ENCODE results near the gene ZNRF1.

ZNRF1 gene

GRCh38 chr16:75064403-75065148 is 65.8 kb downstream of the ZNRF1 start:
- DNase-seq (ENCODE audit: low read depth): no peak

GRCh38 chr16:75065149-75065505 is 66.3 kb downstream of the ZNRF1 start:
- no peak for DNase-seq (ENCODE audit: low read depth)
- TF ChIP-seq CTCF (IDR thresholded peaks at IDR 0.05; ENCODE audit: low read depth, low read length, missing control alignments): no peak
- no peak overlapping the region for H3K4me3 ChIP-seq (ENCODE audit: low read depth, low read length)

More at GRCh38 chr16:75064403-75065148, 65.8 kb downstream of the ZNRF1 start:
- no peak overlapping the region for H3K4me3 ChIP-seq (ENCODE audit: low read depth, low read length)
- no peak for TF ChIP-seq CTCF (IDR thresholded peaks at IDR 0.05; ENCODE audit: low read depth, low read length, missing control alignments)

- TF ChIP-seq CTCF (IDR thresholded peaks at IDR 0.05; ENCODE audit: low read depth, low read length, missing control alignments): no peak
- DNase-seq (ENCODE audit: low read depth): no peak
- H3K4me3 ChIP-seq (ENCODE audit: low read depth, low read length): no peak overlapping the region
These were observed 66.8 kb downstream of the ZNRF1 start for GRCh38 chr16:75065521-75066149.

DNA sequence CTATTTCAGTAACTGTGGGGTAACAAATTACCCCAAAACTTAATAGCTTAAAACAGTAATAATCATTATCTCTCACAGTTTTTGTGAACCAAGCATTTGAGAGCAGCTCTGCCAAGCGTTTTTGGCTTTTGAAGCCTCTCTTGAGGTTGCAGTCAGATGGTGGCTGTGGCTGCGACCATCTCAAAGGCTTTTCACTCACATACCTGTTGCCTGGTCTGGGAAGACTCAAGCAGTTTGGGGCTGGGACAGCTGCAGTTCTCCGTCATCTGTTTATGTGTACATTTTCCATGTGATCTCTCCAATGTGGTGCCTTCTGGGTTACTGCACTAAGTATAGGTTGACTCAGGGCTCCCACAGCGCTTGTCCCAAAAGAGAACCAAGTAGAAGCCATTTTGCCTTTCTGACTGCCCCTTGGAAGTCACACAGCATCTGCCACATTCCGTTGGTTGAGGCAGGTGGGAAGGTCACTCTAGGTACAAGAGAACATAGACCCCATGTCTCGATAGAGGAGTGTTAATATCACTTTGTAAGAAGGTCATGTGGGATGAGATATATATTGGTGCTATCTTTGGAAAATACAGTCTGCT is 68.1 kb downstream of the ZNRF1 start:
- TF ChIP-seq CTCF (IDR thresholded peaks at IDR 0.05; ENCODE audit: low read depth, low read length, missing control alignments): no peak
- no peak overlapping the region for H3K4me3 ChIP-seq (ENCODE audit: low read depth, low read length)
- DNase-seq (ENCODE audit: low read depth): no peak

DNA sequence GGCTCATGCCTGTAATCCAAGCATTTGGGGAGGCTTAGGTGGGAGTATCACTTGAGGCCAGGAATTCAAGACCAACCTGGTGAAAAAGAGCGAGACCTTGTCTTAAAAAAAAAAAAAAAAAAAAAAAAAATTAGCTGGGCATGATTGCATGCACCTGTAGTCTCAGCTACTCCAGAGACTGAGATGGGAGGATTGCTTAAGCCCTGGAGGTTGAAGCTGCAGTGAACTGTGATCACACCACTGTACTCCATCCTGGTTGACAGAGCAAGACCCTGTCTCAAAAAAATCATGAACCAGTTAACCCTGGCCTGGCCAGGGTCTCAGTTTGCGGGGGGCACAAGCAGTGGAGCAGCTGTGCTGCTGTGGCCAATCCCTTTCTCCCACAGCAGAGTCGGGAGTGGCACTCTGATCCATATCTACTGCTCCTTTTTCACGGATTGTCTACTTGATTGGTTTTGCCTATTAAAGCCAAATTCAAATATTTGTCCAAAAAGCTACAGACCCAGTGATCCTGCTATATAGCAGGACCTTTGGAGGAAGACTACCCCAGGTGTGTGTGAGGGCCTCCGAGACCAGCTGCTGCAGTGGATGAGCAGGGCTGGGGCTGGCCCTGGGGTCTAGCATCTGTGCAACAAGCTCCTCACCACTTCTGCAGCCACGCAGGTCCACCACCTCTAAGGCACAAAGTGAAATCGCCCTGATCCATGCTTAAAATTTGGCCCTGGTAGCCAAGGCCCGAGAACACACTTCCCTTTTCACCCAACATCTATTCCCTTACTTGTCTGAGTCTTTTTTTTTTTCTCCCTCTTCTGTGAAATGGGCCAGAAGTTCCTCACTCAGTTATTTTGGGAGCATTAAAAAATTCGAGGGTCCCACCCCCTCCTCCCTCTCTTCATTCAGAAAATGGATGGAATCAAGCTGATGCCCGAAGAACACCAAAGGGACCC is 69.5 kb downstream of the ZNRF1 start:
- no peak for TF ChIP-seq CTCF (IDR thresholded peaks at IDR 0.05; ENCODE audit: low read depth, low read length, missing control alignments)
- DNase-seq (ENCODE audit: low read depth): no peak
- H3K4me3 ChIP-seq (ENCODE audit: low read depth, low read length): no peak overlapping the region

- no peak overlapping the region for H3K4me3 ChIP-seq (ENCODE audit: low read depth, low read length)
- no peak for DNase-seq (ENCODE audit: low read depth)
- no peak for TF ChIP-seq CTCF (IDR thresholded peaks at IDR 0.05; ENCODE audit: low read depth, low read length, missing control alignments)
These were observed 71.4 kb downstream of the ZNRF1 start for GRCh38 chr16:75070012-75070841.

All from GM12864 (cell line).